Mucosa of rectum (tissue), 2 donors: ENCODE measurements around the gene ZNF335.
"Not testable (repeated sequence)": the region's sequence is repeated elsewhere in the genome, so short reads cannot be mapped to it uniquely, and the experiment has no call there.

Experiments
- H3K27ac ChIP-seq, 2 donors: one replicate each; pipeline ENCODE4 v1.7.0; 2013; ENCODE audit warnings: inconsistent platforms in 2 of 2, low read depth in 2 of 2, low read length in 2 of 2
- H3K27me3 ChIP-seq, 2 donors: one replicate each; pipeline ENCODE4 v1.7.0; 2013; ENCODE audit warnings: low read length in 2 of 2; ENCODE audit not compliant: control insufficient read depth in 2 of 2, insufficient read depth in 2 of 2
- H3K36me3 ChIP-seq, 2 donors: one replicate each; pipeline ENCODE4 v1.7.0; 2013; ENCODE audit warnings: low read length in 2 of 2; ENCODE audit not compliant: control insufficient read depth in 2 of 2, insufficient read depth in 2 of 2
- H3K4me1 ChIP-seq, 2 donors: one replicate each; pipeline ENCODE4 v1.7.0; 2013; ENCODE audit warnings: low read length in 2 of 2, mild to moderate bottlenecking in 1 of 2; ENCODE audit not compliant: control insufficient read depth in 2 of 2, insufficient read depth in 2 of 2
- H3K4me3 ChIP-seq, 2 donors: one replicate each; pipeline ENCODE4 v1.7.0; 2013; ENCODE audit warnings: low read length in 2 of 2
- H3K9ac ChIP-seq, 2 donors: one replicate each; pipeline ENCODE4 v1.7.0; 2013; ENCODE audit warnings: low read length in 2 of 2, low read depth in 1 of 2, mild to moderate bottlenecking in 1 of 2
- H3K9me3 ChIP-seq, 2 donors: one replicate each; pipeline ENCODE4 v1.7.0; 2013; ENCODE audit warnings: low read length in 2 of 2; ENCODE audit not compliant: control insufficient read depth in 2 of 2
- donor health status: healthy.
- donor health status: Normal muscosa, but diverticular disease.

The ZNF335 gene

DNA sequence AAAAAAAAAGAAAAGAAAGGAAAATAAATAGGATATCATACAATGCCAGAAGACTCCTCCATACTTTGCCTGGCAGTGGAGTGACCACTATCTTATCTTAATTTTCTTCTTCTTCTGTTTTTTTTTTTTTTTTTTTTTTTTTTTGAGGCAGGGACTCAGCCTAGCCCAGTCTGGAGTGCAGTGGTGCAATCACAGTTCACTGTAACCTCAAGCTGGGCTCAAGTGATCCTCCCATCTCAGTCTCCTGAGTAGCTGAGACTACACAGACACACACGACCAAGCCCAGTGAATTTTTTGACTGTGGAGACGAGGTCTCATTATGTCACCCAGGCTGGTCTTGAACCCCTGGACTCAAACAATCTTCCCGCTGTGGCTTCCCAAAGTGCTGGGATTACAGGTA lies 19.6 kb upstream of the ZNF335 start:
- no peaks in the 10 kb centered on the region for H3K9me3 ChIP-seq
- no peaks in the 10 kb centered on the region for H3K36me3 ChIP-seq
- no peak overlapping the region for H3K27ac ChIP-seq
- no peaks in the 10 kb centered on the region for H3K4me1 ChIP-seq
- H3K27me3 ChIP-seq = no peaks in the 10 kb centered on the region
- H3K9ac ChIP-seq = no peak overlapping the region
- no peak overlapping the region for H3K4me3 ChIP-seq

DNA sequence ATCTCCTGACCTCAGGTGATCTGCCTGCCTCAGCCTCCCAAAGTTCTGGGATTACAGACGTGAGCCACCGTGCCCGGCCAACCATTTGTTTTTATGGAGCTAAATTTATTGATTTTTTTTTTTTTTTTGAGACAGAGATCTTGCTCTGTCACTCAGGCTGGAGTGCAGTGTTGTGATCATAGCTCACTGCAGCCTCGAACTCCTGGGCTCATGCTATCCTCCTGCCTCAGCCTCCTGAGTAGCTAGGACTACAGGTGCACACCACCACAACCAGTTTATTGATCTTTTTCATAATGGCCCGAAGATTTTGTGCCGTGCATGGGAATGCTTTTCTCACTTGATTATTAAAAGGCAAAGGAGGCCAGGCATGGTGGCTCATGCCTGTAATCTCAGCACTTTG lies 16.8 kb upstream of the ZNF335 start:
- not testable (repeated sequence) for H3K4me3 ChIP-seq, H3K4me1 ChIP-seq, H3K27ac ChIP-seq, H3K9ac ChIP-seq, H3K27me3 ChIP-seq, H3K9me3 ChIP-seq, H3K36me3 ChIP-seq

DNA sequence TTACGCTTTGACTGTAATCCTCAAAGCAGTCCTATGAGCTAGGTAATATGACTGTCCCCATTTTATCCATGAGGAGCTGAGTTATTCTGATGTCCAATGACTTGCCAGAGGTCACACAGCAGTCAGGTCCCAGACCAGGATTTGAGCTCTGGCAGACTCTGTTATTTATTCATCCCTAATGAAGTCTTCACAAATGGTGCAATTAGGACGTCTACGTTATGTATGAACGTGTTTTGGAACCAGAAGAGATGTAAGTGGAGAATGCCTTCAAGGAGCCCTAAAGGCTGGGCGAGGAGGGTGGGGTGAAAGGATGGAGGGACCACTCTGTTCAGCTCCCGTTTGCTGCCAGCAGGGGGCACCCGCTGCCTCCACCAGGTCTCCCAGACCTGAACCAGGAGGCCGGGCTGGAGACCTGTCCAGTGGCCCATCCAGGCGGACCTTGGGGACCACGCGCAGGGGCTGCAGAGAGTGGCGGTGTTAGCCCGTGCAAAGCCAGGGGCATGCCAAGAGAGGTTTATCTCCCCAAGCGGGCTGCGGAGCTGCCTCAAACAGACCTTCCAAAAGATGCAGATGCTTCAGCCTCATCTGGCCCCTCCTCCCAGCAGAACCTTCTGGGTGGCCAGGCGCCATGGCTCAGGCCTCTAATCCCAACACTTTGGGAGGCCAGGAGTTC lies 15.2 kb upstream of the ZNF335 start:
- H3K4me1 ChIP-seq = no peaks in the 10 kb centered on the region
- no peaks in the 10 kb centered on the region for H3K9me3 ChIP-seq
- H3K4me3 ChIP-seq = no peak overlapping the region
- no peak overlapping the region for H3K27ac ChIP-seq
- no peaks in the 10 kb centered on the region for H3K36me3 ChIP-seq
- no peaks in the 10 kb centered on the region for H3K27me3 ChIP-seq
- H3K9ac ChIP-seq = no peak overlapping the region

GRCh38 chr20:45985573-45985972 lies 13.6 kb upstream of the ZNF335 start:
- Histone ChIP-seq H3K9me3 (no peaks in the 10 kb centered on the region), H3K36me3 (no peaks in the 10 kb centered on the region), H3K27me3 (no peaks in the 10 kb centered on the region), H3K9ac (no peak overlapping the region), H3K4me3 (no peak overlapping the region), H3K27ac (no peak overlapping the region), H3K4me1 (no peaks in the 10 kb centered on the region)

DNA sequence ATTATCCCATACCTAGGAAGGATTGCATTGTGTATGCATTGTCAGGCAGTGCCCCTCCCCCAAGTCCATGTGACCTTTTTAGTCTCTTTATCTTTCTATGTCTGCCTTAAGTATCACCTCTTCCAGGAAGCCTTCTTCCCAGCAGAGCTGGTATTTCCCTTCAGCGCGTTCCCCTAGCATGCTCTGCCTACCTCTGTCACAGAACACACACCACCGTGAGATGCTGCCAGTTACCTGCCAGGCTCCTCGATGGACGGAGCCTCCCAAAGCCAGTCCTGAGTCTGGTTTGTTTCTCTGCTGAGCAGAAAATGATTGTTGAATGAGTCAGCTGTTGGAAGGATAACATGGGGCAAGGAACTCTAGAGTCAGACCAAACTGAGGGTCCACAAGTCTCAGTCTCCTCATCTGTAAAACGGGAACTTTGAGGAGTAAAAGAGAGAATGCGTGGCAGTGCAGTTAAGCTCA lies 11.3 kb upstream of the ZNF335 start:
- no peaks in the 10 kb centered on the region for H3K27me3 ChIP-seq

GRCh38 chr20:45981261-45981660 lies 9.3 kb upstream of the ZNF335 start:
- no peaks in the 10 kb centered on the region for H3K9me3 ChIP-seq
- H3K27me3 ChIP-seq = no peaks in the 10 kb centered on the region
- no peaks in the 10 kb centered on the region for H3K36me3 ChIP-seq
- H3K27ac ChIP-seq = no peak overlapping the region
- H3K4me3 ChIP-seq = no peak overlapping the region
- H3K4me1 ChIP-seq = no peaks in the 10 kb centered on the region
- no peak overlapping the region for H3K9ac ChIP-seq

More for the DNA sequence above, 11.3 kb upstream of the ZNF335 start:
- no peaks in the 10 kb centered on the region for H3K36me3 ChIP-seq
- H3K4me3 ChIP-seq = no peak overlapping the region
- H3K9me3 ChIP-seq = no peaks in the 10 kb centered on the region
- no peak overlapping the region for H3K9ac ChIP-seq
- no peak overlapping the region for H3K27ac ChIP-seq
- no peaks in the 10 kb centered on the region for H3K4me1 ChIP-seq

DNA sequence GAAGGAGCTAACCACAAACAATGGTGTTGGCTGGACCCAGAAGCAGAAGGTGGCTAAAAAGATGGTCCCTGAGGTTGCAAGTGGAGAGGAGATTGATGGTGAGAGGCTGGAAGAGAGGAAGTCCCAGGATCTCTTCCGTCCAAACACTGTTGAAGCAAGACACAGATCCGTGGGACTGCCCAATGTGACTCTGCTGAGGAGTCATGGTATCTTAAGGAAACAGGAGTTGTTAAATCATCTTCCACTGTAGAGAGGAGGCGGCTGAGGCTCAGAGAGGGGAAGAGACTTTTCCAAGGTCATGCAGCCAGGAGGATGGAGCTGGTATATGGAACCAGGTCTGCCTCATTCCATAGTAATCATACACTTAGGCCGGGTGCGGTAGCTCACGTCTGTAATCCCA lies 4.1 kb upstream of the ZNF335 start:
- Histone ChIP-seq H3K36me3 (no peaks in the 10 kb centered on the region), H3K27ac (no peak overlapping the region), H3K27me3 (peaks cover 0 to 2% of the 10 kb centered on the region in 2 donors), H3K4me1 (peaks cover 6% of the 10 kb centered on the region in 2 donors), H3K9me3 (no peaks in the 10 kb centered on the region), H3K4me3 (no peak overlapping the region), H3K9ac (no peak overlapping the region)

DNA sequence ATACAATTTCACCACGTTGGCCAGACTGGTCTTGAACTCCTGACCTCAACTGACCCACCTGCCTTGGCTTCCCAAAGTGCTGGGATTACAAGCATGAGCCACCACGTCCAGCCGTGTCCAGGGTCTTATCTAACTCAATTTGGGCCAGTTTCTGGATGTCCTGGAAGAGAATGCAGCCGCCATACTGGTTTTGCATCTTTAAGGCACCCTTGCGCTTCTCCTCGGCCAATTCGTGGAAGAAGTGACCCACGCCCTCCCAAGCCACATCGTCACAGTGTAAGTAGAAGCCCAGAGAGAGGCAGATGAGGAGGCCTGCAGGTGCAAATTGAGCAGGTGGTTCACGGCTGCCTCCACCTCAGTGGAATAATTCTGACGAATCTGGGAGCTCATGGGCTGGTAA lies 3.7 kb upstream of the ZNF335 start:
- Histone ChIP-seq H3K4me1 (peaks cover 9 to 10% of the 10 kb centered on the region in 2 donors), H3K27me3 (peaks cover 0 to 2% of the 10 kb centered on the region in 2 donors), H3K36me3 (no peaks in the 10 kb centered on the region), H3K4me3 (no peak overlapping the region), H3K9ac (no peak overlapping the region), H3K27ac (no peak overlapping the region), H3K9me3 (no peaks in the 10 kb centered on the region)

- Histone ChIP-seq H3K36me3 (no peaks in the 10 kb centered on the region), H3K9ac (no peak overlapping the region), H3K4me1 (peaks cover 14 to 16% of the 10 kb centered on the region in 2 donors), H3K27me3 (peaks cover 0 to 2% of the 10 kb centered on the region in 2 donors), H3K27ac (no peak overlapping the region), H3K9me3 (no peaks in the 10 kb centered on the region), H3K4me3 (no peak overlapping the region)
Measured at GRCh38 chr20:45974896-45975565, 3.0 kb upstream of the ZNF335 start.

DNA sequence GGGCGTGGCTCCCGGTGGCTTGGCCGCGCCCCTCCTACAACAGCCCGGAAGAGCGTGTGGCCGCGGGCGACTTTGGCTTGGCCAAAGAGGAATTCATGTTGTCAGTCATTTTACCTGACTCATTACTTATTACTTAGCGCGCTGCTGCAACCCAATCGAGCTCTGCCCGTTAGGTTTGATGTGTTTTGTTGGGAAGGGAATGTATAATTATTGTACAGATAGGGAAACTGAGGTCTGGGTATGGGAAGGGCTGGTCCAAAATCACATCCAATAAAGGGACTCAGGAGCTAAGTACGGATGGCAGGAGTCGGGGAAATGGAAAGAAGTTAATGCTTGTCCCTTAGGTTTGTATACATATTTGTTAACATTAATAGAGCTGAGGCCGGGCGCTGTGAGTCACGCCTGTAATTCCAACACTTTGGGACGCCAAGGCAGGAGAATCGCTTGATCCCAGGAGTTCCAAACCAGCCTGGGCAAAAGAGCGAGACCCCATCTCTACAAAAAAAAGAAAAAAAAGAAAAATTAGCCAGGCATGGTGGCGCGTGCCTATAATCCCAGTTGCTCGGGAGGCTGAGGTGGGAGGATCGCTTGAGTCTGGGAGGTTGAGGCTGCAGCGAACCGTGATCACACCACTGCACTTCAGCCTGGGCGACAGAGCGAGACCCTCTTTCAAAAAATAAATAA lies 639 bp upstream of the ZNF335 start:
- peaks cover 14 to 18% of the 10 kb centered on the region in 2 donors for H3K36me3 ChIP-seq

More for the DNA sequence above, 639 bp upstream of the ZNF335 start:
- Histone ChIP-seq H3K27ac (peak overlapping the region; percentile 99 to 100), H3K9me3 (no peaks in the 10 kb centered on the region), H3K4me1 (peaks cover 18 to 24% of the 10 kb centered on the region in 2 donors), H3K27me3 (peaks cover 0 to 2% of the 10 kb centered on the region in 2 donors), H3K9ac (peak overlapping the region; percentile 98 to 99), H3K4me3 (peak overlapping the region; percentile 93 to 99)
